HepG2 (cell line): Measurements from ENCODE around the gene PPP6R2. TPM values are rescaled to one million over a fixed set of nuclear protein-coding genes. Genes with fewer than 3 reads are reported as not detected.
A peak's percentile ranks its signal among the peaks of the same experiment; 100 is the strongest.

Source experiments
- DNMT3B ChIP-seq: conservative IDR thresholded peaks from 2 replicates; pipeline ENCODE4 v1.6.1; 2016; ENCODE audit warnings: missing biosample characterization, control low read depth
- GZF1 ChIP-seq: sonication (generic); formaldehyde crosslinking; IDR thresholded peaks from 2 replicates; pipeline ENCODE4 v1.5.1; 2020; ENCODE audit warnings: mild to moderate bottlenecking, missing genetic modification reagents
- HHEX ChIP-seq: IDR thresholded peaks from 2 replicates; pipeline ENCODE4 v1.6.1; 2016; ENCODE audit warnings: control low read depth
- HMGA1 ChIP-seq: sonication (generic); formaldehyde crosslinking; conservative IDR thresholded peaks from 2 replicates; pipeline ENCODE4 v1.4.0; 2020; ENCODE audit warnings: missing genetic modification reagents
- KDM5A ChIP-seq: fragments of 200-600 bp; sonication (generic); IDR thresholded peaks from 2 replicates; pipeline ENCODE4 v1.7.0; 2018; ENCODE audit warnings: antibody characterized with exemption, mild to moderate bottlenecking, low read length, borderline replicate concordance
- MAFF ChIP-seq: IDR thresholded peaks from 2 replicates; pipeline ENCODE4 v1.6.1; 2011; ENCODE audit warnings: low read depth, low read length, improper control_type of control experiment
- NFKB2 ChIP-seq: sonication (generic); formaldehyde crosslinking; IDR thresholded peaks from 2 replicates; pipeline ENCODE4 v1.4.0; 2020; ENCODE audit warnings: missing genetic modification reagents, borderline replicate concordance
- NFYB ChIP-seq: sonication (generic); formaldehyde crosslinking; IDR thresholded peaks from 2 replicates; pipeline ENCODE4 v1.4.0; 2020; ENCODE audit warnings: missing genetic modification reagents
- NR1H2 ChIP-seq: sonication (generic); formaldehyde crosslinking; IDR thresholded peaks from 2 replicates; pipeline ENCODE4 v1.8.1; 2022; ENCODE audit warnings: low read depth, missing genetic modification reagents, borderline replicate concordance
- NR2F6 ChIP-seq, 2 experiments: IDR thresholded peaks; 2 replicates each; pipeline ENCODE4 v1.6.1; 2016; ENCODE audit warnings: antibody characterized with exemption in 1 of 2, mild to moderate bottlenecking in 1 of 2
- PRDM10 ChIP-seq: sonication (generic); formaldehyde crosslinking; IDR thresholded peaks from 2 replicates; pipeline ENCODE4 v1.4.0; 2020; ENCODE audit warnings: low read depth, missing genetic modification reagents
- SMC3 ChIP-seq: IDR thresholded peaks from 2 replicates; pipeline ENCODE4 v1.6.1; 2011; ENCODE audit warnings: low read length, improper control_type of control experiment
- TFE3 ChIP-seq: IDR thresholded peaks from 2 replicates; pipeline ENCODE4 v1.6.1; 2016
- THAP11 ChIP-seq: IDR thresholded peaks from 2 replicates; pipeline ENCODE4 v1.6.1; 2016; ENCODE audit warnings: missing biosample characterization, missing genetic modification reagents
- UBTF ChIP-seq: sonication (generic); formaldehyde crosslinking; IDR thresholded peaks from 2 replicates; pipeline ENCODE4 v1.4.0; 2020; ENCODE audit warnings: mild to moderate bottlenecking, missing genetic modification reagents
- ZNF232 ChIP-seq: sonication (generic); formaldehyde crosslinking; IDR thresholded peaks from 2 replicates; pipeline ENCODE4 v1.4.0; 2020; ENCODE audit warnings: missing genetic modification reagents, borderline replicate concordance
- ZNF264 ChIP-seq: sonication (generic); formaldehyde crosslinking; IDR thresholded peaks from 2 replicates; pipeline ENCODE4 v1.4.0; 2020; ENCODE audit warnings: missing genetic modification reagents
- ZNF350 ChIP-seq: sonication (generic); formaldehyde crosslinking; IDR thresholded peaks from 2 replicates; pipeline ENCODE4 v1.4.0; 2020; ENCODE audit warnings: mild to moderate bottlenecking, low read depth, missing genetic modification reagents, borderline replicate concordance
- ZNF354B ChIP-seq: sonication (generic); formaldehyde crosslinking; IDR thresholded peaks from 2 replicates; pipeline ENCODE4 v1.8.0; 2022; ENCODE audit warnings: mild to moderate bottlenecking, missing genetic modification reagents
- ZNF430 ChIP-seq: sonication (generic); formaldehyde crosslinking; IDR thresholded peaks from 2 replicates; pipeline ENCODE4 v1.9.0; 2021; ENCODE audit warnings: mild to moderate bottlenecking, missing genetic modification reagents
- ZNF441 ChIP-seq: sonication (generic); formaldehyde crosslinking; IDR thresholded peaks from 2 replicates; pipeline ENCODE4 v1.7.0; 2021; ENCODE audit warnings: missing genetic modification reagents, borderline replicate concordance
- ZNF616 ChIP-seq: sonication (generic); formaldehyde crosslinking; IDR thresholded peaks from 2 replicates; pipeline ENCODE4 v1.5.0; 2020; ENCODE audit warnings: low read depth, mild to moderate bottlenecking, missing genetic modification reagents
- ZNF749 ChIP-seq: sonication (generic); formaldehyde crosslinking; IDR thresholded peaks from 2 replicates; pipeline ENCODE4 v1.8.0; 2022; ENCODE audit warnings: mild to moderate bottlenecking, missing genetic modification reagents, moderate library complexity, borderline replicate concordance
- ZNF883 ChIP-seq: sonication (generic); formaldehyde crosslinking; IDR thresholded peaks from 2 replicates; pipeline ENCODE4 v1.5.1; 2020; ENCODE audit warnings: mild to moderate bottlenecking, missing genetic modification reagents; ENCODE audit errors: not compliant biosample characterization
- polyA plus RNA-seq, 8 experiments: library from polyadenylated mRNA; depleted of rRNA in 3 of 8; stranded (reverse) in 7 of 8; unstranded in 1 of 8; fragments of >200 nt; fragmentation: Illumina TruSeq in 4 of 8; extraction: Trizol in 4 of 8; gene quantifications; 2 replicates each; pipeline versions ENCODE4 v1.2.1 to v1.2.3, GENCODE V29; 2011 to 2016; ENCODE audit warnings: low read depth in 4 of 8, missing spikeins in 1 of 8, mixed read lengths in 1 of 8; ENCODE audit not compliant: insufficient read depth in 1 of 8
- total RNA-seq, 5 experiments: library from RNA; depleted of rRNA; stranded (reverse); fragments of >200 nt; fragmentation: Illumina TruSeq; extraction: Trizol; gene quantifications; 2 replicates each; pipeline ENCODE4 v1.2.3, GENCODE V29; 2016; ENCODE audit warnings: low read depth in 1 of 5

The PPP6R2 gene
- total and polyA plus RNA-seq, 2 of the 13 experiments (the other 11 are each of a cell fraction or from before 2014, with no cell fraction given), result 55.0 to 102 TPM

- TF ChIP-seq KDM5A (peak; percentile 49; the same call in 1 of the 2 replicates), GZF1 (no peak), SMC3 (peak; percentile 62), PRDM10 (CRISPR knock-in tag) (0 out of 2 replicates have a peak, but pooled peaks have one; percentile 36), ZNF232 (CRISPR knock-in tag) (no peak), ZNF354B (no peak), HMGA1 (no peak), UBTF (CRISPR knock-in tag) (peak; percentile 17; the same call in 1 of the 2 replicates), ZNF430 (CRISPR knock-in tag) (0 out of 2 replicates have a peak, but pooled peaks have one; percentile 18), MAFF (no peak), ZNF749 (CRISPR knock-in tag) (no peak), NFKB2 (CRISPR knock-in tag) (no peak), ZNF616 (CRISPR knock-in tag) (no peak), ZNF264 (CRISPR knock-in tag) (0 out of 2 replicates have a peak, but pooled peaks have one; percentile 25), NR2F6 (IDR thresholded peaks at IDR 0.05) (no peak), NR2F6 (CRISPR knock-in tag; IDR thresholded peaks at IDR 0.05) (peak; percentile 38; the same call in 1 of the 2 replicates), NFYB (no peak), THAP11 (CRISPR knock-in tag) (peak; percentile 49; the same call in 1 of the 2 replicates), HHEX (CRISPR knock-in tag) (no peak), ZNF441 (CRISPR knock-in tag) (peak; percentile 86; the same call in 1 of the 2 replicates), NR1H2 (CRISPR knock-in tag) (no peak), TFE3 (CRISPR knock-in tag) (no peak), DNMT3B (CRISPR knock-in tag) (no peak), ZNF883 (CRISPR knock-in tag) (peak; percentile 25), ZNF350 (CRISPR knock-in tag) (peak; percentile 63; the same call in 1 of the 2 replicates)
Measured at GRCh38 chr22:50341977-50342650, 1.0 kb upstream of the PPP6R2 start (continued).
